ENCODE measurements around the gene TAF5L.
A peak's percentile ranks its signal among the peaks of the same experiment; 100 is the strongest.

TAF5L gene

DNA sequence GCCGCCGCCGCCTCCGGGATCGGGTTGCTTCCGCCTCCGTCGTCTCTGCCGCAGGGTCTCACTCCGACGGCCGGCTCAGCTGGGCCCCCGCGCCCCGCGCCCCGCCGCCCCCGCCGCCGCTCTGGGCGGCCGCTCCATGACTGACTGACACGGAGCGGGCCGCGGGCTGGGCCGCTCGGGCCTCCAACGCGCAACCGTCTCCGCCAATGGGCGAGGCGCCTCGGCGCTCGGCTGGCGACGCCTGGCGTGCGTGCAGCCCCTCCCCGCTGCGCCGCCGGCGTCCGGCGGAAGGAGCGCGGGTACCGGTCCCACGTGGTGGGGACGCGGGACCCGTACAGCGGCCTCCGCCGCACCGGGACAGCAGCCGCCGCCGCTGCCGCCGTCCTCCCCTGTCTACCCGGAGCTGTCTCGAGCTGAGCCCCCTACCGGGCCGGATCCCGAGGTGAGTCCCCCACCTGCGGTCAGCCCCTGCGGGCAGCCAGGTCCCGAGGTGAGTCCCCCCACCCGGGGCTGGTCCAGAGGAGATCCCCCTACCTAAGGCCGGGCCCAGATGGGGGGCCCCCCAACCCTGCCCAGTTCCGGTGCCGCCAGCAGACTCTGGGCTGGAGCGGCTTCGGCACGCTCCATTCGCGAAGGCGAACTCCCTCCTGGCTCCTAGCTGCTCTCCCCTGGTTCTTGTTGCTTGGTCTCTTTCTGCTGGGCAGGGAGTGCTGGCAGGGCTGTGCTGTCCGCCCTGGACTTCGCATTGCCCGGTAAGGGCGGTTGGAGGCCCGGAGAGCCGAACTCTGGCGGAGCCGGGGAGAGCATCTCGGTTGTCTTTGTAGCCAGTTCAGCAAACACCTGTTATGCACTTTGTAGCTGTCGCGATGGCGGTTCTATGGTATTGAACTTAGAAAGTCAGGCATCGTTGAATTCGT is at the start of gene TAF5L, which contains the start of gene URB2:
Gene TAF5L (minus strand): TSS at position 208 of the 917 bp plus-strand sequence. CDS start 11,640 bp downstream, outside the sequence.
Gene URB2 (plus strand): TSS at position 333 of the 917 bp plus-strand sequence. CDS start 1,387 bp downstream, outside the sequence.
- peak; percentile 80 for DNase-seq (ENCODE audit: low spot score)

DNA sequence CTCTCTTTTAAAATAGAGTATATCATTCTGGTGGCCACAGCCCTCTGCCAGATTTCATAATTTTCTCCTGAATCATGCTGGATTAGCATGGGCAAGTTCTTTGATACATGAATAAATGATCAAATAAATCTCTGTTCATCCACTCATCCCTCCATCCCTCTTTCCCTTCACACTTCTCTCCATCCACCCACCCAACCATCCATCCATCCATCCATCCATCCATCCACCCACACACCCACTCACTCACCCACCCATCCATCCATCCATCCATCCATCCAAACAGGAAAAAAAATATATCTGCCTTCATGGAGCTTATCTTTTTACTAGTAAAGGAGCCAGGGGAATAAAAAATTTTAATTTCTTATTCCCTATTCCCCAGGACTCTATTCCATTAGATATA is 49.5 kb upstream of the TAF5L start:
- DNase-seq (ENCODE audit: low spot score), result no peak

DNA sequence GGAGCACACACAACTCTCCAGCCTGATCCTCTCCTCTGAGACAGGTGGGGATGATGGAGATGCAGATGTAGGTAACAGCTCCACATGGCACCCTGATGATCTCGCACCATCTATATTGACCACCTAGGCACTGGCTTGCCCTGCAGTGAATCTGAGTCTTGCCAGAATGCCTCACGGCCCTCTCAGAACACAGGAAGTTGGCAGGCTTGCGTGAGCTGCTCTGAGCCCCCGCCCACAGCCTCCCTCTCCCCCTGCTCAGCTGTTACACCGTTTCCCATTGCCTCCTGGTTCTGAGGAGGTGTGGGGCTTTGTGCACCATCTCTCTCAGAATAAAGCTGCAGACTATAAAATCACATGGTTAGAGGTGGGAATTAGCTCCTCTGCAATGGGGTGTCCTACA is 48.1 kb upstream of the TAF5L start:
- DNase-seq (ENCODE audit: low spot score), result no peak

DNA sequence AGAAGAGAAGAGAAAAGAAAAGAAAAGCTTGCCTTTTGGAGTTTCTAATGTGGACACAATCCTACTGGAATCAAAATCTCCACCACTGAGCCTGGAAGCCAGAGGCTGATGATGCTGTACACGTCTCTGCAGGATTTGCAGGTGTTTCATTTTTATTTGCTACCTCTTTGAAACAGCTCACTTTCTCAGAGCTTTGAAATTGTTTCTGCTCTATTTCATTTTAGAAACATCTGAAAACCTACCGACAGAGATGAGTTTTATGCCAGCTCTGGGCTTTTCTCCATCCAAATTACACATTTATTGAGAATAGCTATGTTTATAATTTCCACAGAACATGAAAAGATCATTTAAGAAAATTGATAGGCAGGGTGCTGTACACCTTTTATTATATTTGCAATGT is 46.3 kb upstream of the TAF5L start:
- no peak for DNase-seq (ENCODE audit: low spot score)

DNA sequence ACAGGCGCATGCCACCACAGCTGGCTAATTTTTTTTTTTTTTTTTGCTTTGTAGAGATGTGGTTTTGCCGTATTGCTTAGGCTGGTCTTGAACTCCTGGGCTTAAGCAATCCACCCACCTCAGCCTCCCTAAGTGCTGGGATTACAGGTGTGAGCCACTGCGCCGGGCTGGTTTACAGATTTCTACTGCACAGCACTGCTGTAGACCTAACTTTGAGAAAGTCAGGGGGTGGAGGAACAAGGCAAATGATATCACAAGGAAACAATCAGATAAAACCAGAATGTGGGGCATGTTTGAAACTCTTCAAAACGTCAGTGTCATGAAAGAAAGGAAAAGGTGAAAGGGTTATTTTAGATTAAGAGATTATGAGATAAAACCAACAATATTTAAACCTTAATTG is 45.4 kb upstream of the TAF5L start:
- no peak for DNase-seq (ENCODE audit: low spot score)

DNA sequence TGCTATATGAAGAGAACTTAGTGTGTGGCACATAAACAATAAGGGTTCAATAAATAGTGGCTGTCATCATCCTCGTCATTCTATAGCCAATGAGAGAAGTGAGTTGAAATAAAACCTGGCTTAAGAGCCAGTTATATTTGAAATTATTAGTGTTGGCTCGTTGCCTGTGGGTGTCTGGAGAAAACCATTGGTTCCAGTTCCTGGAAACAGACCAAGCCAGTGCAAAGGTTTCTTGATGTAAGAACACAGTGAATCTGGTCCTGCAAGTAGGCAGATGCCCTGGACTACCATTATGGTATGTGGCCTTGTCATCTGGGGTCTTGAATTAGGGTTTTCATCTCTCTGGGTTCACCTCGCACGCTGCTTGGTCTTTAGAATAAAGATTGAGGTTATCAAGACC is 43.4 kb upstream of the TAF5L start:
- DNase-seq (ENCODE audit: low spot score), result no peak

DNA sequence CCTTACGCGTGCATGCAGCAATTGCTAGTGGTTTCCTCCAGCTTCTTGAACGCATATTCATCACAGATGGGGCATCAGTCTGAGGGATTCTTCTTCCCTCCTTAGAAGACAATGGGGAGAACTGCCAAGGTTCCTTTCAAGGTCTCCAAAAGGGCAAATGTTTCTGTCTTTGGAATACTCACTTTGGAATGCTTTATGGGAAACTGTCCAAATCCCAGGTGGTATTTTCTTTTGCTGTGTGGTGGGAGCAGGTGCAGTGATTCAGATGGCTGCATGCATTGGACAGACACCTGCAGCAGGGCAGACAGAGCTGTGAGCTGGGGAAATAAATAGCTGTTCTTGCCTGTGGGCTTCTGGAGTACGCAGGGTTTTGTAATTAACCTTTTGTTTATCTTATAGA is 40.7 kb upstream of the TAF5L start:
- DNase-seq (ENCODE audit: low spot score), result no peak

DNA sequence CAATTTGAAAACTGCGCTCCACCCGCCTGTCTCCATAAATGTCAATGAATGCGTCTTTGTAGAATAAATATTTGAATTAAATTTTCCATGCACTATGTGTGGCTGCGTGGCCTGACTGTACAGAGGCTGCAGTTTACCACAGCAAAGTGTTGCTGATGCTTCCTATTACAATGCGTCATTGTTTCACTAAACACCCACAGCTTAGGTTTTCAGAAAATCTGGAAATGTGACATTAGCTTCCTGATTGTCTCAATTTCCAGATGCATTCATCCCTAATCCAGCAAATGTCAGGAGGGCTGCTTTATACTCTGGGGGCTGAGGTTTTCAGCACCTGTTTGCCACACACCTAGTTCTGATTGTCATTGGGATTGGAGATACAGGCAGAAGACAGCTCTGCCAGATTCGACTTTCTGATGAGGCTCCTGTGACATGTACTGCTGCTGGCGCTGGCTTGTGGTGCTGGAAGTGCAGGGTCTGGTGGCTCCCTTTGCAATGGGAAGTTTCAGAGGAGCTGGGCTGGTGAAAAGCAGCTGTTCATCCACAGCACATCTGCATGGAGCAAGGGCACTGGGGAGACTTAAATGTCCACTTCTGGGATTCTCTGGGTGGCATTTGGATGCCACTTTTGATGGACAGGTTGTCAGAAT is 40.1 kb upstream of the TAF5L start:
- no peak for DNase-seq (ENCODE audit: low spot score)

DNA sequence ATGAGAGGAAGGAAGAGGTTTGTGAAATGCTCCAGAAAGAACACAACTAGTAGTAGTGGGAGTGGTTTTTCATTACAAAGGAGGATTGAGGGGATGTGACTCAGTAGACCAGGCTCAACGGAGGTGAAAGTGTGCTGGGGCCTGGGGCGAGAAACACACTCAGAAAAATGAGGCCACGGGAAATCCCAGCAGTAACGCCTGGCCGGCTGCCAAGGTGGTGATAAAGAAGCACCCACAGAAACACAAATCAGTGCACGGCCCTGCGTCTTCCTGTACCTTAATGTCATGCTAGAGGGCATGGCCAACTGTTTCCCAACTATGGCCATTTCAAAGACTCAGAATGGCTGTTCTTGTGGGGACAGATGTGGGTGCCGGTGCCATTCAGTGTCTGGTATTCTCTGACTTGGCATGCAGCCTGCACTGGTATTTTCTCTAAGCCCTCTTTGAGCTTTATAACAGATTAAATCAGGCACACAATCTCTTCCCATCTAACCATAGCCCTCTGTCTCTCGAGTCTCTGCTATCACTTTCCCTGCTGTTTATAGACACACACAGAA is 38.3 kb upstream of the TAF5L start:
- DNase-seq (ENCODE audit: low spot score), result no peak

DNA sequence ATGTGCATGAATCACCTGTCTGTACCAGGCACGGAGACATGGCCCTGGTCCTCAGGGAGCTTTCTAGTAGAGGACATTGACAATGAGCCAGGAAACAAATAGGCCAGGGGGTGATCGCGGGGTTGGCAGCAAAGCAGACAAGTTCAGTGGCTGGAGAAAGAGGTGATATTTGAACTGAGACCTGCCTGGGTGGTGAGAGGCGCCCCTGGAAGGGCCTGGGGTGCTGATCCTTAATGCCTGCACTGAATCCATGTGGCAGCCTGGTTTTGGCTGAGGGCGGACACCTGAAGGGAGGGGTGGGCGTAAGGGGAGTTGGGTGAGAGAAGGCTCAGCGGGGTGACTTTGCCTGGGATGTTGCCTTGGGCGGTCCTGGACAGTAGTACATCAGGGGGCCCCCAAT is 36.0 kb upstream of the TAF5L start:
- DNase-seq (ENCODE audit: low spot score), result no peak

DNA sequence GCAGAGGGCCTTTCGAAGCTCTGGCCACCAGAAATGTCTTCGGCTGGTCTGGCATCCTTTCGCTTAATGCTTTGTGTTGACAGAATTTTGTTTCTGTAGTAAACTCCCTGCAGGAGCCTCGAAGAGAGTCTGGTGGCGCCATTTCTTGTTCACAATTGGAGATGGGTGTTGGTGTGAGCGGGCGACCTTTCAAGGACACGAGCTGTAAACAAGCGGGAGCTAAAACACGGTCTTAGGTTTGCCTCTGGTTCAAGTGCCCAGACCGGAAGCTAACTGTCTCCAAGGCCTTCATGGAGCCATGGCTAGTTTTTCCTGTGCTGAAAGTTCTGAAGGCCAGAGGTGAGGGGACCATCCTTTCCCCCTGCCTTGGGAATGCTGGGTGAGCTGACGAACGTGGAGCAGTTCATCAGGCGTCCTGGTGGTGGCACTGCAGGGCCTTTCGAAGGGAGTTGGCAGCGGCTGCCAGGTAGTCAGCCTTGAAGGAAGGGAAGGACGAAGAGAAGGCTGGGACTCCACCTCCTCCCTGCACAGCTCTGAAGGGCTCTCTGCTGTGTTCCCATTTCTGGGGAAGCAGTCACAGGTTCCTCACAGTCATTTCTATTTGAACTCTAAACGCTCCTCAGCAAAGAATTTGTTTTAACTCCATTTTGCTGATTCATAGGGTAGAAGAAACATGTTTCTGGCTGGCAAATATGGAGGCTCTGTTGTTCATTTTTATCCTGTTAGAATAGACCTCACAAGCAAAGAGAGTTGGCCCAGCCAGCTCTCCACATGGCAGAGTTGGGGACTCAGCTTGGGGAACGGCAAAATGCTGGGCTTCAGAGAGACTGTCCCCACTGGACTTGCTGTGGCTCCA is 35.3 kb upstream of the TAF5L start:
- DNase-seq (ENCODE audit: low spot score), result peak; percentile 76

DNA sequence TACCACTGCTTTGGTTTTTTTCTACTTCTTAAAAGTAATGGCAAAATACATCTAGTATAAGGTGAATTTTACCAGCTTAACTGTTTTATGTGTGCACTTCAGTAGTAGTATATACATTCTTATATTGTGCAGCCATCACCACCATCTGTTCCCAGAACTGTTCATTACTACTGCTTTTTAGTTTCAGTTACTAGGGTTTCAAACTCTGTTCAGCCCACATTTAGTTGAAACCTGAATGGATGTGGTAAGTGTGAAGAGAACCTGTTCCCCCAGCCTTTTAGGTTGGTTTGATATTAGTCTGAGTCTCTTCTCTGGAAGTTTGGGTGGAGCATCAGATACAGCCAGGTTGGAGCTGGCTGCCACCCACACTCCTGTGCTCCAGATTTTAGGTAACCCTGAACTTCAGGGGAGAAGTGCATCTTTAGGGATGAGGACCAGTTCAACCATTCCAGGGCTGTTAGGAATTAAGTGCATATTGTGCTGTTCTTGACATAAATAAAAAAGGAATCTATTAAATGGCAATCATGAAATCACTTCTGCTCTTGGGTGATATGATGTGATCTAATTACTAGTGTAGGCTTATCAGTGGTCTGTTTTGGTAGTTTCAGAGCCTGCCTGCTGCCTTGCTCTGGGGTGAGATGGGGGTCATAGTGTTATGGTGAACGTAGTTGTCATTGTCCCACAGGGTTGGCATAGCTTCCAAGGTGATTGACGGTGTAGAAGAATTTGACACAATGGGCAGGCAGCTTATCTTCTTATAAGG is 32.3 kb upstream of the TAF5L start:
- no peak for DNase-seq (ENCODE audit: low spot score)

DNA sequence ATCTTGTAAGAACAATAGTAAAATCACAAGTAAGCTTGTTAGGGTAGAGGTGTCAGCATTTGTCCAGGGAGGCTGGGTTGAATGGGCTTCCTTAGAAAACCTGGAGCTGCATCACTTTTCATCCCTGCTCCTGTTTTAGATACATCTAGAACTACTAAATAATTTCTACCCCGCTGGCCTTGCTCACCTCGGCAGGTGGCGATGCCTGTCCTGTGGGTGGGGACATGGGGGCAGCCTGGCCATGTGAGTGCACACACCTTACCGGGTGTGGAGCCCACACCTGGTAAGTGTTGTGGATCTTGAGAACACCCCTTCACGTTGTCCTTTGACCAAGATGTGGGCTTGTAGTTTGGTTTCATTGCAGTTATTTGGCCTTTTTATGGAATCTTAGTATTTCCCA is 29.9 kb upstream of the TAF5L start:
- DNase-seq (ENCODE audit: low spot score), result no peak

DNA sequence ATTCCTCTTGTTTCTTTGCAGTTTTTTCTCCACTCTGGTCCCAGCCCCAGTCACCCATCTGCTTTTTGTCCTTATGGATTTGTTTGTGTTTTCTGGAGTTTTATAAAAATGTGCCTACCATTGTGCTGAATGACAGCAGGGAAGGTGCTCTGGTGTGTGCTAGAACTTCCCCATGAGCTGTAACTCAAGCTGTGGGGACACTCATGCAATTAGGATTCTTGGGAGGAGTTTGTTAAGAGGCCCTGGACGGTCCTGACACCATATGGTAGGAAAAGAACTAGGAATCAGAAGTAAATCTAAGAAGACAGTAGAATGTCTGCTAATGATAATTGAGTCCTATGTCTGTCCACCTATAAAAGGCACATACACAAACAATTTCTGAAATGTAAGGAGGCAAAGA is 27.5 kb upstream of the TAF5L start:
- no peak for DNase-seq (ENCODE audit: low spot score)

DNA sequence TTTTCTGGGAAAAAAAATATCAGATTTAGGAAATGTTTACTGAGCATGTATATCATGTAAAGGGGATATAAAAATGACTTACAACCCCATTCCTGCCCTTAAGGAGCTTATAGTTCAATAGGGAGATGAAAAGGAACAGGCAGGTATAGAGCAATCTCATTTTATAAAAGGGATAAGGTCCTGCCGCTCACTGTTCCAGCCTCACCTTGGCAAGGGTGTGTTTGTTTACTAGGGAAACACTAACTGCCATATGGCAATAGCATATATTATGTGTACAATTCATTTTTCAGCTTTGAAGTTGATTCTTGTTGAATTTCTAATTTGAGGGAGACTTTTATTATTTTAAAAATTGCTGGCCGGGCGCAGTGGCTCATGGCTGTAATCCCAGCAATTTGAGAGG is 25.6 kb upstream of the TAF5L start:
- no peak for DNase-seq (ENCODE audit: low spot score)

DNA sequence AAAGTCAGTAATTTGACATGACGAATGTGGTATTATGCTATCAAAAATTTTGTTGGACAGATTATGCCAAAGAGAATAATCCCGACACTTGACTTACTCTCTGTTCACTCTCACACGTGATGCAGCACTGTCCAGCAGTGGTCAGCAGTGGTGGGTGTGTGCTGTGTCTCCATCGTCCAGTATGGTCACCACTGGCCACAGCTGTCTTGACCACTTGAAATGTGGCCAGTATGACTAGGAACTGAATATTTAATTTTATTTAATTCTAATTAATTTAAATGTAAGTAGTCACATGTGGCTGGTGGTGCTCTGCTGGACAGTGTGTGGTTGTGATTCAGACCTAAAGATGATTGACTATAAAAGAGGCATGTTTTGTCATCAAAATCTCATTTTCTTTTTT is 24.1 kb upstream of the TAF5L start:
- no peak for DNase-seq (ENCODE audit: low spot score)

DNA sequence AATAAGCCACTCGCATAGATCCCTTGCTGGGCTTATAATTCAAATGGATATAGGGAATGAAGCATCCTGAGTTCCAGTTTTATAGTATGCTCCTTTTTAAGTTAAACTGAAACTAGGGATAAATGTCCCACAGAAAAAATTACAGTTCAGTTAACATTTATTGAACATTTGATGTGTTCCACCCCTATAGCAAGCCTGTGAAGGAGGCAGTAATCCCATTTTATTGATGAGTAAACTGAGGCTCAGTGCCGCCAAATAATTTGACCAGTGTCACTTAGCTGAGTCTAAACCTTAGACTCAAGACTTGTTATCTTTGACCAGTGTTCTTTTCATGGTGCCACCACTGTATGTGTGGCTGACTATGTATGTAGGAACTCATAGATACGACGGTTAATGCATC is 22.5 kb upstream of the TAF5L start:
- no peak for DNase-seq (ENCODE audit: low spot score)

DNA sequence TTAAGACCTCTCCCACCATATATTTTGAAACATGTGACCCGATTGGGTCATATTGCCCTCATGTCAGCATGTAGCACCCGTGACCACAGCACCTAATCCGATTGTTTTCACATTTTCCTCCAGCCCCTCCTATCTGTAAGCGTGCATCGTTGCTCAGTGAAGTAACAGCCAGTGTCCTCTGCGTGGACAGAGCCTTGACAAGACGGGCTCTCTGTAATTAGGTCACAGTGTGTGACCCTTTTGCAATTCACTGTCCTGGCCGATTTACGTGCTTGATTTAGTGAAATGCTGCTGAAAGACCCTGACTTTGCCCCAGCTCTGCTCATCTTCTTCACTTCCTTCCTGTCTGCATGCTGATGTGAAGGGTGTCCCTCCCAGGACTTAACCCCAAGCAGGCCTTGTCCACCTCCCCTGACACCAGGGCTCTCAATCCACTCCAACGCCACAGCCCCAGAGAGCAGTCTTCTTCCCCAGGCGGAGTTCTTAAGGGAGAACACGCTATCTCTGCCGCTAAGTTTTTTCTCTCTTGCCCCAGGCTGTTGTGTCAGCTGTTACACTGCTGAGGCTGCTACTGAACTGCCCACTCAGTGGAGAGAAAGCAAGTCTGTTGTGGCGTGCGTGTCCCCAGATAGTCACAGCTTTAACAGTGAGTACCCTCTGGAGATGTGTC is 19.5 kb upstream of the TAF5L start:
- DNase-seq (ENCODE audit: low spot score), result no peak

DNA sequence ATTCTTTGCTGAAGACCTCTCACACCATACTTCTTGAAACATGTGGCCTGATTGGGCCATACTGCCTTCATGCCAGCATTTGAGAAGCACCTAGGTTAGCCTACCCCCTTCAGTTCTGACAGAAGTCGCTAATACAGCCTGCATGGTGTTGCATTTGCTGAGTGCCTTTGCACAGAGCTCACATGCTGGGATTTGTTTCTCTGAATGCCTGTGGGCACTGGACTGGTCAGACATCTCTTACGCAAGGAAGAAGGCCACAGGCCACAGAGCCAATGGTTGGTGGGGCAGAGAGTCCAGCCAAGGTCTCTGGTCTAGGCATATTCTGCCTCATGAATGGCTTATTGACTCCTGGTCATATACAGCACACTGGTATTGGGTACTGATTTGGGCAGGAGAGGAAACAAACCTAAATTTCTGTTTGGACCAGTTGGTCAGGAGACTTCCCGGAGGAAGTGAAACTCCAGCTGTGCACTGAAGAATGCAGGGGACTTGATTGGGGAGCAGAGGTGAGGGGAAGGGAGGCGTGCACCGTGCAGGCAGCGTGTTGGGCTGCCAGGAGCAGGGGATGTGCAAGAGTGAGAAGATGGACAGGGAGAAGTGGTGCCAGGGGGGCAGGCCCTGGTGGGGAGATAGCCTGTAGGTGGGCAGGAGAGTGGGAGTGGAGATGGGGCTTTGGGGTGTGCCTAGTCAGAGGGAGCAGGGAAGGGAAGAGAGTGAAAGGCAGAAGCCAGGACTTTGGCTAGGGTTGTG is 18.2 kb upstream of the TAF5L start:
- DNase-seq (ENCODE audit: low spot score), result no peak

DNA sequence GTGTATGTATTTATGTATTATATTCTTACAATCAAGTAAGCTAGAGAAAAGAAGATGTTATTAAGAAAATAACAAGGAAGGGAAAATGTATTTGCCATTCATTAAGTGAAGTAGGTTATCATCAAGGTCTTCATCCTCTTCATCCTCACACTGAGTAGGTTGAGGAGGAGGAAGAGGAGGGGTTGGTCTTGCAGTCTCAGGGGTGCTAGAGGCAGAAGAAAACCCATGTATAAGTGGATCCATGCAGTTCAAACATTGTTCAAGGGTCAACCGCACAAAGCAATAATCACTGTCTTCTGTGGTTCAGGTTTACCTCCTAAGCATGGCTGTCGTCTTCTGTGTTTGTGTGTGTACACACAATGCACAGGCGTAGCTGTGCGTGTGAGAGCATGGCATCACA is 17.0 kb upstream of the TAF5L start:
- no peak for DNase-seq (ENCODE audit: low spot score)

All from hematopoietic multipotent progenitor cell treated with erythropoietin and hydrocortisone succinate and interleukin-3 and kit ligand, for 17 days (in vitro differentiated cells).